ENCODE measurements around the gene DXO.
"Not testable (repeated sequence)": the region's sequence is repeated elsewhere in the genome, so short reads cannot be mapped to it uniquely, and the experiment has no call there.

Gene DXO

DNA sequence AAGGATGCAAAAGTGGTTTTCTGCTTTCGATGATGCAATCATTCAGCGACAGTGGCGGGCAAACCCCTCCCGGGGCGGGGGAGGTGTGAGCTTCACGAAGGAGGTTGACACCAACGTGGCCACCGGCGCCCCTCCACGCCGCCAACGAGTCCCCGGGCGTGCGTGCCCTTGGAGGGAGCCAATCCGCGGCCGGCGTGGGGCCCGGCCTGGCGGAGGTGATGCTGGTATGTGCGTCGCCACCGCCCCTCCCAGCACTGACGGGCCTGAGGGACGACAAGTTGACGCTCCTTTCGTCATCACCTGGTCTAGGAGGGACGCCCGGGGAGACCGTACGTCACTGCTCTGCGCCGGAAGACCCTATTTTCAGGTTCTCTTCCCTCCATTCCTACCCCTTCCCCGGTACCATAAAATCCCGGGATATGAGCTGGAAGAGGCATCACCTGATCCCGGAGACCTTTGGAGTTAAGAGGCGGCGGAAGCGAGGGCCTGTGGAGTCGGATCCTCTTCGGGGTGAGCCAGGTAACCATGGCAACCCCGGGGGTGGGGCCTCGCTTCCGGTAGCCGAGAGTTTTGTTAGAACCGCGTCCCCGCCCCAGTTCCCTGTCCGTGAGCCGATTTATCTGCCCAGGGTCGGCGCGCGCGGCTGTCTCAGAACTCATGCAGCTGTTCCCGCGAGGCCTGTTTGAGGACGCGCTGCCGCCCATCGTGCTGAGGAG is at the start of gene DXO:
Gene DXO, minus strand, starts transcription at position 146 of the 716 bp plus-strand sequence. CDS start 463 bp downstream, outside the sequence.
- DNase-seq (ENCODE audit: low read depth in 2 of 2): peak; percentile 88 to 93

DNA sequence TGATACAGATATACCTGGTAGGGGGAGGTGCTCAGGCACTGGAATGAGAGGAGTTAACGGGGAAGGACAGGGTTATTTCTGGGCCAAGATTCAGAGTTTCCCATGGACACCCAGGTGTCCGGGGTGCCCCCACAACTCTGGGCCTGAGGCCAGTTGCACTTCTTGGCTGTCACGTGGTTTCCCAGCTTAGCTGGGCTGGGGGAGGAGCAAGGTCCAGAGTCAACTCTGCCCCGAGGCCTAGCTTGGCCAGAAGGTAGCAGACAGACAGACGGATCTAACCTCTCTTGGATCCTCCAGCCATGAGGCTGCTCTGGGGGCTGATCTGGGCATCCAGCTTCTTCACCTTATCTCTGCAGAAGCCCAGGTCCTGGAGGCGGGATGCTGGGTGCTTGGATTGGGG is 42.6 kb upstream of the DXO start, which contains the start of gene C4B:
Gene C4B, plus strand, starts transcription at position 249 of the 400 bp plus-strand sequence. Its CDS starts 51 bp downstream, at position 300.
- DNase-seq (ENCODE audit: low read depth in 2 of 2): not testable (repeated sequence)

GRCh38 chr6:32013738-32014137 is 41.8 kb upstream of the DXO start:
- not testable (repeated sequence) for DNase-seq (ENCODE audit: low read depth in 2 of 2)

DNA sequence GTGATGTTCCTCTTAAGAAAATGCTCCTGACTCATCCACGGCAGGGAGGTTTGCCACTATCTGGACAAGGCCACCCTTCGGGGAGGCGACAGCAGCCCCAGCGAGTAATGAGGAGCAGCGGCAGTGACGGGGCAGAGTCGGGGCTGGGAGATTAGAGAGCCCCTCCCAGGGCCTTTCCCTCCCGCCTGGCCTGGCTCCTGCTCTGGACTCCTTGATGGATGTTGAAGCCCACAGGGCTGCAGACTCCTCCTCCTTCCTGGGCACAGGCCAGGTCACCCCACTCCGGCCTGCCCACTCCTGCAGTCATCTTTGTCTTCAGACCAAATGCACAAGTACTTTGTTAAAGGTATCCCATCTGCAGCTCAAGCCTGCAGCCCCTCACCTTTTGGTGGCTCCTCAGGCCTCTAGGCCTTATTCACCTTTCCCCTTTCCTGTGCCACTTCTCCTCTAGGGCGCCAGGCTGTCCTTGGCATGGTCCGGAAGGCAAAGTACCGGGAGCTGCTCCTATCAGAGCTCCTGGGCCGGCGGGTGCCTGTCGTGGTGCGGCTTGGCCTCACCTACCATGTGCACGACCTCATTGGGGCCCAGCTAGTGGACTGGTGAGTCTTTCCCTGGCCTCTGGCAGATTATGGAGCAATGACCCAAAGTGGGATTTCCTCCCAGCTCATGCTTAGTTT is 41.1 kb upstream of the DXO start:
- DNase-seq (ENCODE audit: low read depth in 2 of 2): not testable (repeated sequence)

- not testable (repeated sequence) for DNase-seq (ENCODE audit: low read depth in 2 of 2)
Observed at GRCh38 chr6:32010856-32011530, 39.1 kb upstream of the DXO start.

DNA sequence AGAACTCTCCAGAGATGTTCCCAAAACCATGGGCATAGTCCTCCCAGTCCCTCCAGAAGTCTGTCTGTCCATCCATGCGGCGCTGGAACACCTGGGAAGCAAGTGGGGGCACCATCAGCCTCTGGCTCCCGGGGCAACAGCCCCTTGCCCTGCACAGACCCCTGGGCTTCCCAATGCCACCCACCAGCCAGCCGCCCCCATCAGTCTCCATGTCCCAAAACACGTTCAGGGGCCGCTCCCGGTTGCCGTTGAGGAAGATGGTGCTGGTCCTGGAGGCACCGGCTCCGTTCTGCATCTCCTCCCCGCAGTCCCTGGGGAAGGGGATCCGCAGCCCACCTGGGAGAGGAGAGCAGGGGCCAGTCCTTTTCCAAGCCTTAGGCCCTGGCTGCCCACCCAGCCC is 37.6 kb upstream of the DXO start:
- not testable (repeated sequence) for DNase-seq (ENCODE audit: low read depth in 2 of 2)

GRCh38 chr6:32008616-32009015 is 36.7 kb upstream of the DXO start:
- not testable (repeated sequence) for DNase-seq (ENCODE audit: low read depth in 2 of 2)

DNA sequence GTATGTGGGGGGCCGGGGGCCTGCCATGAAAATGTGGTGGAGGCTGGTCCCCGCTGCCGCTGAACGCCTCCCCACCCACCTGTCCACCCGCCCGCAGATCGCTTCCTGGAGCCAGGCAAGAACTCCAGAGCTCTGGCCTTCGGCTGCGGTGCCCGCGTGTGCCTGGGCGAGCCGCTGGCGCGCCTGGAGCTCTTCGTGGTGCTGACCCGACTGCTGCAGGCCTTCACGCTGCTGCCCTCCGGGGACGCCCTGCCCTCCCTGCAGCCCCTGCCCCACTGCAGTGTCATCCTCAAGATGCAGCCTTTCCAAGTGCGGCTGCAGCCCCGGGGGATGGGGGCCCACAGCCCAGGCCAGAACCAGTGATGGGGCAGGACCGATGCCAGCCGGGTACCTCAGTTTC is 36.1 kb upstream of the DXO start:
- DNase-seq (ENCODE audit: low read depth in 2 of 2): not testable (repeated sequence)

GRCh38 chr6:32007086-32007485 is 35.1 kb upstream of the DXO start:
- DNase-seq (ENCODE audit: low read depth in 2 of 2): not testable (repeated sequence)

- DNase-seq (ENCODE audit: low read depth in 2 of 2): not testable (repeated sequence)
Observed at GRCh38 chr6:32005991-32006529, 34.1 kb upstream of the DXO start.

- not testable (repeated sequence) for DNase-seq (ENCODE audit: low read depth in 2 of 2)
Observed at GRCh38 chr6:32005538-32005880, 33.6 kb upstream of the DXO start.

DNA sequence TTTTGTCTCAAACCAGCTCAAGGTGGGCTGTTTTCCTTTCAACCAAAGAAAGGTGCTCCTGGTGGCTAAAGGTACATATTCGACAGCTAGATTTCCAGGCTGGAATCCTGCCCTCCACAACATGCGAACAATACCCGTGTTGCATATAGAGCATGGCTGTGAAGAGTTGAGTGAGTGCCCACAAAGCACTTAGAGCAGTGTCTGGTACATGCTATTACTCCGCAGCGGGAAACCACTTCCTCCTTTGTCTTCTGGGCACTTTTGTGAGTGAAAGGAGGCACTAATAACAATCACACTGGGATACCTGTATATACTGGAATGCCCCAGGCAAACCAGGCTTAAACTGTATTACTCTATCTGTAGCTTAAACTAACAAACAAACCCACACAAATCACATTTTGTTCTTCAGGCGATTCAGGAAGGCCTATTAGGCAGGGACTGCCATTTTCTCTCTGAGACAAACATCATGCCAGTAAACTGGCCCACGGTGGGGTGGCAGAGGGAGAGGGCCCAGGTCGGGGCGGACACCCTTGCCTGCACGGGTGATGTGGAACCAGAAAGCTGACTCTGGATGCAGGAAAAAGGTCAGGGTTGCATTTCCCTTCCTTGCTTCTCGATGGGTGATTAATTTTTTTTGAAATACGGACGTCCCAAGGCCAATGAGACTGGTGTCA is 33.1 kb upstream of the DXO start:
- not testable (repeated sequence) for DNase-seq (ENCODE audit: low read depth in 2 of 2)

DNA sequence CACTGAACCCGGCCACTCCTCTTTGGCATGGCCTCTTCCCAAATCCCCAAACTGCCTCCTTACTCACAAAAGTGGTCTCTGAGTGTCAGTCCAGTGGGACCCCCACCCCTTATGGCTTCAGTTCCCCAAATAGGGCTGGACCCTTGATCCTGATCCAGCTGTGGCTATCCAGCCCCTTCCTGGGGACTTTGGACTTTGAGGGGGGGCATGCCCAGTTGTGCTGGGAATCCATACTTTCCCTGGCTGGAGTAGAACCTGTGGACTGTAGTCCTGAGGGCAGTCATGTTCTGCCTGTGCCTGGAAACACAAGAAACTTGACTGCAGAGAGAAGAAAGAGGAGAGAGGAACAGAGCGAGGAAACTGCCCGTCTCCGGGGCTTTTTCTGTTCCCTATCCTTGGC is 32.5 kb upstream of the DXO start:
- DNase-seq (ENCODE audit: low read depth in 2 of 2): not testable (repeated sequence)

DNA sequence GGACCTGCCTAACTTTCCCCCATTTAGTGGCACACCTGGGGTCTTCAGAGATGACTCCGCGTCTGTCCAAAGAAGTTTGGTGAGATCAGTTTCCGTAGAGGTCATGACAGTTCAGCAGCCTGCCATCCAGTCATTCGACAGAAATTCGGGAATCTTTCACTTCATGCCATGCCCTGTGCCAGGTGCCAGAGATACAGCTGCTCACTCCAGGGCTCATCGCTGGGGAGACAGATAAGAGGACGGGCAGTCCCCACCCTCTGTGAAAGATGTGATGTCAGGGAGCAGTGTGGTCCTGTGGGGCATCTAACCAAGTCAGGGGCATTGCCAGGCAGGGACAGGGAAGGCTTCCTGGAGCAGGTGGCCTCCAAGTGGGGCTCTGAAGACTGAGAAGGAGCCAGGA is 31.4 kb upstream of the DXO start:
- DNase-seq (ENCODE audit: low read depth in 2 of 2): not testable (repeated sequence)

GRCh38 chr6:32002546-32003268 is 30.8 kb upstream of the DXO start:
- not testable (repeated sequence) for DNase-seq (ENCODE audit: low read depth in 2 of 2)

DNA sequence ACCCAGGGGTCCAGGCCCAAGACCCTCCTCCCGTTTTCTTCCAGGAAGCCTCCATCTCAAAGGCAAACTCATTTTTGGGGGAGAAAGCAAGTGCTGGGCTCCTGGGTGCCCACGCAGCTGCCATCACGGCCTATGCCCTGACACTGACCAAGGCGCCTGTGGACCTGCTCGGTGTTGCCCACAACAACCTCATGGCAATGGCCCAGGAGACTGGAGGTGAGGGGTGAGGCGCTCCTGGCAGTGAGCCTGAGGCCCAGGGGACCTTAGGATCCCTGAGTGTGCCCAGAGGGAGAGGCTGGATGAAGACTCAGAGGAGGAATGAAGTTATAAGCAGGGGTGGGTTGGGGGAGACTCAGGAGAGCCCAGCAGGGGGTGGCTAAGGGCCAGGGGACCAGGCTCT is 24.4 kb upstream of the DXO start:
- not testable (repeated sequence) for DNase-seq (ENCODE audit: low read depth in 2 of 2)

GRCh38 chr6:31994421-31994820 is 22.5 kb upstream of the DXO start:
- DNase-seq (ENCODE audit: low read depth in 2 of 2): not testable (repeated sequence)

DNA sequence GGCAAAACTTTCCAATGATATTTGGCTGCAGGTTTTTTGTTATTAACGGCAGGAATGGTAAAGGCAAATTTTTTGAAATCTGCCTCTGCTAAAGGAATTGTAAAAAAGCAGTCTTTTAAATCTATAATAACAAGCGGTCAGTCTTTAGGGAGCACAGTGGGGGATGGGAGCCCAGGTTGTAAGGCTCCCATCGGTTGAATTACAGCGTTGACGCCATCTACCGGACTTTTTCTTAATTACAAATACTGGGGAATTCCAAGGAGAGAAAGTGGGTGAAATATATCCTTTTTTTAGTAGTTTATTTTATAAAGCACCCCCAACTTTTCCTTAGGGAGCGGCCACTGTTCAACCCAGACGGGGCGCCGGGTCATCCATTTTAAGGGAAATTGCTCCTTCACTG is 17.4 kb upstream of the DXO start:
- DNase-seq (ENCODE audit: low read depth in 2 of 2): not testable (repeated sequence)

DNA sequence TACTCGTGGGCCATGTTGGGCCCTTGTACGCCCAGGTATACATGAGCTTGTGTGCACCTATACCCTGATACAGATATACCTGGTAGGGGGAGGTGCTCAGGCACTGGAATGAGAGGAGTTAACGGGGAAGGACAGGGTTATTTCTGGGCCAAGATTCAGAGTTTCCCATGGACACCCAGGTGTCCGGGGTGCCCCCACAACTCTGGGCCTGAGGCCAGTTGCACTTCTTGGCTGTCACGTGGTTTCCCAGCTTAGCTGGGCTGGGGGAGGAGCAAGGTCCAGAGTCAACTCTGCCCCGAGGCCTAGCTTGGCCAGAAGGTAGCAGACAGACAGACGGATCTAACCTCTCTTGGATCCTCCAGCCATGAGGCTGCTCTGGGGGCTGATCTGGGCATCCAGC is 9.8 kb upstream of the DXO start, which contains the start of gene C4A:
Gene C4A, plus strand, starts transcription at position 314 of the 400 bp plus-strand sequence. Its CDS starts 51 bp downstream, at position 365.
- DNase-seq (ENCODE audit: low read depth in 2 of 2): not testable (repeated sequence)

DNA sequence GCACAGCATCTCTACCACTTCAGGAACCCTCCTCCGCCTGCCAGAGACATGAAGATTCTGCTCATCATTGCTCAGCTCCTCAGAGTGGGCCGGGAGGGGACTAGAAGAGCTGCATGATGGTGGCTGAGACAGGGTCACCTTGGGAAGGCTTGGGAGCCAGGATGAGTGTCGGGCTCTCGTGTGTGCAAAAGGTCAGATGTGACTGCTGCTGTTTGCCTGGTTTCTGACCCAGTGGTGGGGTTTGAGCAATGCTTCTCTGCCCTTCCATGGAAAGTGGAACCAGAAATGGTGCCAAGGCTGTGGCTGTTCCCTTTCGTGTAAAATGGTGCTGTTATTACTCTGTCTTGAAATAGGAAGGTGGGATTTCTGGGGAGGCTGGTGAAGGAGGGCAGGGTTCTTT is 9.1 kb upstream of the DXO start:
- DNase-seq (ENCODE audit: low read depth in 2 of 2): not testable (repeated sequence)

Data from stimulated activated CD8-positive, alpha-beta memory T cell treated with anti-CD3 and anti-CD28 coated beads, Interleukin-7, amount 100 ng/mL, for 1 hour (primary cell).